Lower lobe of right lung (tissue), 2 donors: ENCODE data around the gene PDE4A. TPM values are rescaled to one million over a fixed set of nuclear protein-coding genes. Genes with fewer than 3 reads are reported as not detected.
"Not testable (repeated sequence)": the region's sequence is repeated elsewhere in the genome, so short reads cannot be mapped to it uniquely, and the experiment has no call there.

ENCODE experiments used
- ATAC-seq, 2 donors: fragments of 200-7000 bp; cut with Tn5 transposase; one replicate each; pipeline ENCODE4 v1.9.1; 2020 to 2022; ENCODE audit warnings: mild to moderate bottlenecking in 2 of 2, moderate library complexity in 2 of 2
- DNase-seq: peaks from one replicate; pipeline ENCODE4 v3.0.0-alpha.2; 2020
- H3K27ac ChIP-seq: fragments of 200-600 bp; one replicate; pipeline ENCODE4 v1.8.0; 2022
- H3K27me3 ChIP-seq: fragments of 200-600 bp; one replicate; pipeline ENCODE4 v1.8.0; 2022; ENCODE audit warnings: low read depth
- H3K36me3 ChIP-seq: fragments of 200-600 bp; one replicate; pipeline ENCODE4 v1.8.0; 2022; ENCODE audit warnings: mild to moderate bottlenecking
- H3K4me1 ChIP-seq: fragments of 200-600 bp; one replicate; pipeline ENCODE4 v1.8.0; 2022
- H3K4me3 ChIP-seq: fragments of 200-600 bp; one replicate; pipeline ENCODE4 v1.8.0; 2022; ENCODE audit warnings: mild to moderate bottlenecking
- H3K9me3 ChIP-seq: fragments of 200-600 bp; one replicate; pipeline ENCODE4 v1.8.0; 2022
- intact Hi-C: fragments of 100-400 bp; cut with DNase I; formaldehyde crosslinking; loops from one replicate; pipeline ENCODE4 v1.11.0; 2022
- total RNA-seq: library from RNA; stranded (reverse); fragmentation: NEBNext Ultra II Directional; extraction: Animal tissue kit (Norgen Biotek cat#: 25700); gene quantifications from one replicate; pipeline ENCODE4 v1.2.1, GENCODE V29; 2021
- TF ChIP-seq, protein P1 (sequence below): fragments of 200-600 bp; IDR thresholded peaks from one replicate; pipeline ENCODE4 v1.8.0; 2022; ENCODE audit warnings: antibody characterized with exemption, mild to moderate bottlenecking
- donor health status: DM: no; HTN: yes; CAD: no; lungs with severe emphysema.

Gene PDE4A
- total RNA-seq, 1 donor from 2014 or later = 35.9 TPM

DNA sequence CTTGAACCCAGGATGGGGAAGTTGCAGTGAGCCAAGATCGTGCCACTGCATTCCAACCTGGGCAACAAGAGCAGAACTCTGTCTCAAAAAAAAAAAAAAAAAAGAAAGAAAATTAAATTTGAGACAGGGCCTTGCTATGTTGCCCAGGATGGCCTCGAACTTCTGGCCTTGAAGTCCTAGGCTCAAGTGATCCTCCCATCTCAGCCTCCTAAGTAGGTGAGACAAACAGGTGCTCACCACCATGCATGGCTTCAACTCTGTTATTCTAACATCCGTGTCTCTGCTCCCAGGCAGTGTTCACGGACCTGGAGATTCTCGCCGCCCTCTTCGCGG lies 40.3 kb downstream of the PDE4A start:
- Histone ChIP-seq H3K4me3 (no peak overlapping the region), H3K27me3 (no peaks in the 10 kb centered on the region), H3K4me1 (peaks cover 3% of the 10 kb centered on the region), H3K36me3 (peaks cover 61% of the 10 kb centered on the region), H3K9me3 (no peaks in the 10 kb centered on the region), H3K27ac (no peak overlapping the region)
- ATAC-seq = no peak
- no peak for DNase-seq
- intact Hi-C loops = no loop called here
- TF ChIP-seq, protein P1, sequence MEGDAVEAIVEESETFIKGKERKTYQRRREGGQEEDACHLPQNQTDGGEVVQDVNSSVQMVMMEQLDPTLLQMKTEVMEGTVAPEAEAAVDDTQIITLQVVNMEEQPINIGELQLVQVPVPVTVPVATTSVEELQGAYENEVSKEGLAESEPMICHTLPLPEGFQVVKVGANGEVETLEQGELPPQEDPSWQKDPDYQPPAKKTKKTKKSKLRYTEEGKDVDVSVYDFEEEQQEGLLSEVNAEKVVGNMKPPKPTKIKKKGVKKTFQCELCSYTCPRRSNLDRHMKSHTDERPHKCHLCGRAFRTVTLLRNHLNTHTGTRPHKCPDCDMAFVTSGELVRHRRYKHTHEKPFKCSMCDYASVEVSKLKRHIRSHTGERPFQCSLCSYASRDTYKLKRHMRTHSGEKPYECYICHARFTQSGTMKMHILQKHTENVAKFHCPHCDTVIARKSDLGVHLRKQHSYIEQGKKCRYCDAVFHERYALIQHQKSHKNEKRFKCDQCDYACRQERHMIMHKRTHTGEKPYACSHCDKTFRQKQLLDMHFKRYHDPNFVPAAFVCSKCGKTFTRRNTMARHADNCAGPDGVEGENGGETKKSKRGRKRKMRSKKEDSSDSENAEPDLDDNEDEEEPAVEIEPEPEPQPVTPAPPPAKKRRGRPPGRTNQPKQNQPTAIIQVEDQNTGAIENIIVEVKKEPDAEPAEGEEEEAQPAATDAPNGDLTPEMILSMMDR = no peak

DNA sequence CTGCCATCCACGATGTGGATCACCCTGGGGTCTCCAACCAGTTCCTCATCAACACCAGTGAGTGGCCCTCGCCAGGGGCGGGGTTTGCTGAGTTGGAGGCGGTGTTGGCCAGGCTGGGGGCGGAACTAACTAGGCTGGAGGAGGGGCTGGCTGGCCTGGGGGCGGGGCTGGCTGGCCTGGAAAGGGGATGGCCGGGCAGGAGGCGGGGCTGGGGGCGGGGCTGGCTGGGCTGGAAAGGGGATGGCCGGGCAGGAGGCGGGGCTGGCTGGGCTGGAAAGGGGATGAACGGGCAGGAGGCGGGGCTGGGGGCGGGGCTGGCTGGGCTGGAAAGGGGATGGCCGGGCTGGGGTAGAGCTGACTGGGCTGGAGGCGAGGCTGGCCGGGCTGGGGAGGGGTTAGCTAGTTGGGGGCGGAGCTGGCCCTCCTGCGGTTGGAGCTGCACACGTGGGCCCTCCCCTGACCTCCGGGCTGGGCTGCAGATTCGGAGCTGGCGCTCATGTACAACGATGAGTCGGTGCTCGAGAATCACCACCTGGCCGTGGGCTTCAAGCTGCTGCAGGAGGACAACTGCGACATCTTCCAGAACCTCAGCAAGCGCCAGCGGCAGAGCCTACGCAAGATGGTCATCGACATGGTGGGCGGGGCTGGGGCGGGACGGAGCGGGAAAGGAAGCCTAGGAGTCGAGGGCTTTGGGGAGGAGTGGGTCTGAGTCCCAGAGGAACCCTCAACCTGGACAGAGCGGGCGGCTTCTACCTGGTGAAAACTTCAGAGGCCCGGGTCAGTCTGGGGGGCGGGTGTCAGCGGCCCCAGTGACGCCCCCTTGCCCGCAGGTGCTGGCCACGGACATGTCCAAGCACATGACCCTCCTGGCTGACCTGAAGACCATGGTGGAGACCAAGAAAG lies 41.0 kb downstream of the PDE4A start:
- peaks cover 56% of the 10 kb centered on the region for H3K36me3 ChIP-seq
- DNase-seq (peak; percentile 93), ATAC-seq (peak; percentile 96)
- peak overlapping the region; percentile 30 for H3K4me3 ChIP-seq
- TF ChIP-seq, protein P1 = no peak
- H3K4me1 ChIP-seq = peaks cover 3% of the 10 kb centered on the region
- H3K27me3 ChIP-seq = no peaks in the 10 kb centered on the region
- H3K27ac ChIP-seq = no peak overlapping the region
- intact Hi-C loops = no loop called here
- H3K9me3 ChIP-seq = no peaks in the 10 kb centered on the region

DNA sequence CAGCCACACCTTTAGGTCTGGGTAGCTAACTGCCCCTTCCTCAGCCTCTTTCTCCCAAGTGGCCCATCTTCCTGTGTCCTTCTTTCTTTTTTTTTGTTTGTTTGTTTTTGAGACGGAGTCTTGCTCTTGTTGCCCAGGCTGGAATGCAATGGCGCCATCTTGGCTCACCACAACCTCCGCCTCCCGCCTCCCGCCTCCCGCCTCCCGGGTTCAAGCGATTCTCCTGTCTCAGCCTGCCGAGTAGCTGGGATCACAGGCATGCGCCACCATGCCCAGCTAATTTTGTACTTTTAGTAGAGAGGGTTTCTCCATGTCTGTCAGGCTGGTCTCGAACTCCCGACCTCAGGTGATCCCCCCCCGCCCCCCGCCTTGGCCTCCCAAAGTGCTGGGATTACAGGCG lies 41.7 kb downstream of the PDE4A start:
- intact Hi-C loops, ATAC-seq, H3K9me3 ChIP-seq, H3K27me3 ChIP-seq, H3K4me1 ChIP-seq, H3K27ac ChIP-seq, DNase-seq, H3K4me3 ChIP-seq: not testable (repeated sequence)
- peaks cover 55% of the 10 kb centered on the region for H3K36me3 ChIP-seq

DNA sequence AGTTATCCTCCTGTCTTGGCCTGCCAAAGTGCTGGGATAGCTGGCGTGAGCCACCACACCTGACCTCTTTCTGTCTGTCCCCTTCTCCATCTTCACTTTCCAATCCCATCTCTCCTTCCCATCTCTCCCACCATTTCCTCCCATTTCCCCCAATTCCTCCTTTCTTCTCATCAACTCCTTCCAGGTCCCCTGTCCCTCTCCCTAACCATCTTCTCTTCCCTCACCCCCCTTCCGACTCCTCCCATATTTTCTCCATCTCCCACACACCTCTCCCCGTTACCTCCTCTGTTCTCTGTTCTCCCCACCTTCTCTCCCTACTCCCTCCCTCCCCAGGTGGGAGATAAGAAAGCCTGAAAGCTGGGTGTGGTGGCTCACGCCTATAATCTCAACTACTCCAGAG lies 42.2 kb downstream of the PDE4A start:
- ATAC-seq (no peak), DNase-seq (no peak)
- Histone ChIP-seq H3K27me3 (no peaks in the 10 kb centered on the region), H3K36me3 (peaks cover 57% of the 10 kb centered on the region), H3K4me1 (peaks cover 3% of the 10 kb centered on the region), H3K9me3 (no peaks in the 10 kb centered on the region), H3K27ac (no peak overlapping the region), H3K4me3 (no peak overlapping the region)
- TF ChIP-seq, protein P1 = no peak
- intact Hi-C loops = no loop called here

DNA sequence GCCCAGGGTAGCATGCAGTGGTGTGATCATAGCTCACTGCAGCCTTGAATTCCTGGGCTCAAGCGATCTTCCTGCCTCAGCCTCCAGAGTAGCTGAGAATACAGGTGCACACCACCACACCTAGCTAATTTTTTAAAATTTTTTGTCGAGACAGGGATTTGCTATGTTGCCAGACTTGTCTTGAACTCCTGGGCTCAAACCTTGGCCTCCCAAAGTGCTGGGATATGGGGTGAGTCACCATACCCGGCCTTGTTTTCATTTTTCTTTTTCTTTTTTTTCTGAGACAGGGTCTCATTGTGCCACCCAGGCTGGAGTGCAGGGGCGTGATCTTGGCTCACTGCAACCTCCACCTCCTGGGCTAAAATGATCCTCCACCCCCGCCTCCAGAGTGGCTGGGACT lies 44.1 kb downstream of the PDE4A start:
- no peak for ATAC-seq
- H3K4me1 ChIP-seq = peaks cover 3% of the 10 kb centered on the region
- H3K9me3 ChIP-seq = no peaks in the 10 kb centered on the region
- DNase-seq = no peak
- TF ChIP-seq, protein P1 = no peak
- H3K27ac ChIP-seq = no peak overlapping the region
- H3K36me3 ChIP-seq = peaks cover 44% of the 10 kb centered on the region
- H3K4me3 ChIP-seq = no peak overlapping the region
- intact Hi-C loops = no loop called here
- H3K27me3 ChIP-seq = no peaks in the 10 kb centered on the region

DNA sequence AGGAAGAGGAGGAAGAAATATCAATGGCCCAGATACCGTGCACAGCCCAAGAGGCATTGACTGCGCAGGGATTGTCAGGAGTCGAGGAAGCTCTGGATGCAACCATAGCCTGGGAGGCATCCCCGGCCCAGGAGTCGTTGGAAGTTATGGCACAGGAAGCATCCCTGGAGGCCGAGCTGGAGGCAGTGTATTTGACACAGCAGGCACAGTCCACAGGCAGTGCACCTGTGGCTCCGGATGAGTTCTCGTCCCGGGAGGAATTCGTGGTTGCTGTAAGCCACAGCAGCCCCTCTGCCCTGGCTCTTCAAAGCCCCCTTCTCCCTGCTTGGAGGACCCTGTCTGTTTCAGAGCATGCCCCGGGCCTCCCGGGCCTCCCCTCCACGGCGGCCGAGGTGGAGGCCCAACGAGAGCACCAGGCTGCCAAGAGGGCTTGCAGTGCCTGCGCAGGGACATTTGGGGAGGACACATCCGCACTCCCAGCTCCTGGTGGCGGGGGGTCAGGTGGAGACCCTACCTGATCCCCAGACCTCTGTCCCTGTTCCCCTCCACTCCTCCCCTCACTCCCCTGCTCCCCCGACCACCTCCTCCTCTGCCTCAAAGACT lies 46.9 kb downstream of the PDE4A start:
- H3K4me3 ChIP-seq = no peak overlapping the region
- intact Hi-C loops = no loop called here

More for the DNA sequence above, 46.9 kb downstream of the PDE4A start:
- Histone ChIP-seq H3K4me1 (no peaks in the 10 kb centered on the region), H3K9me3 (no peaks in the 10 kb centered on the region), H3K27ac (no peak overlapping the region), H3K36me3 (peaks cover 40% of the 10 kb centered on the region), H3K27me3 (no peaks in the 10 kb centered on the region)
- no peak for DNase-seq
- ATAC-seq = no peak
- TF ChIP-seq, protein P1 = no peak
